HEK293T (cell line): ENCODE measurements around the gene DDAH1.

Source experiments
- ARNT ChIP-seq: fragments of 450-650 bp; IDR thresholded peaks from 2 replicates; pipeline ENCODE4 v1.6.1; 2017; ENCODE audit warnings: mild to moderate bottlenecking
- BHLHE40 ChIP-seq: fragments of 450-650 bp; IDR thresholded peaks from 2 replicates; pipeline ENCODE4 v1.6.1; 2016; ENCODE audit warnings: mild to moderate bottlenecking, moderate library complexity, borderline replicate concordance
- ELF4 ChIP-seq: fragments of 450-650 bp; IDR thresholded peaks from 2 replicates; pipeline ENCODE4 v1.6.1; 2017; ENCODE audit warnings: antibody characterized with exemption
- FOXK2 ChIP-seq: fragments of 450-650 bp; IDR thresholded peaks from 2 replicates; pipeline ENCODE4 v1.6.1; 2016; ENCODE audit warnings: mild to moderate bottlenecking
- FOXM1 ChIP-seq: fragments of 450-650 bp; IDR thresholded peaks from 2 replicates; pipeline ENCODE4 v1.6.1; 2017; ENCODE audit warnings: mild to moderate bottlenecking, borderline replicate concordance
- HDGF ChIP-seq: fragments of 450-650 bp; IDR thresholded peaks from 2 replicates; pipeline ENCODE4 v1.6.1; 2017; ENCODE audit warnings: antibody characterized with exemption, borderline replicate concordance
- NFRKB ChIP-seq: fragments of 450-650 bp; IDR thresholded peaks from 2 replicates; pipeline ENCODE4 v1.6.1; 2016; ENCODE audit warnings: mild to moderate bottlenecking, moderate library complexity
- PKNOX1 ChIP-seq: fragments of 450-650 bp; IDR thresholded peaks from 2 replicates; pipeline ENCODE4 v1.6.1; 2016
- SP1 ChIP-seq: fragments of 450-650 bp; IDR thresholded peaks from 2 replicates; pipeline ENCODE4 v1.6.1; 2017
- ZNF384 ChIP-seq: fragments of 450-650 bp; IDR thresholded peaks from 2 replicates; pipeline ENCODE4 v1.6.1; 2016

- TF ChIP-seq HDGF (no peak), FOXM1 (no peak), NFRKB (no peak), FOXK2 (no peak), PKNOX1 (no peak), ARNT (no peak), BHLHE40 (no peak), ELF4 (no peak), SP1 (no peak), ZNF384 (no peak)
Measured at GRCh38 chr1:85307987-85308832, 156.7 kb downstream of the DDAH1 start.
